Breast epithelium (tissue), 3 donors: ENCODE data around the gene HDDC2.

Experiments
- CTCF ChIP-seq, 3 donors: fragments of 450-650 bp; IDR thresholded peaks; one replicate each; pipeline ENCODE4 v1.5.1; 2016 to 2017; ENCODE audit warnings: antibody characterized with exemption in 3 of 3, mild to moderate bottlenecking in 3 of 3, moderate library complexity in 3 of 3
- POLR2AphosphoS5 ChIP-seq, 3 donors: sonication (generic); formaldehyde crosslinking; IDR thresholded peaks; one replicate each; pipeline ENCODE4 v1.6.1; 2017; ENCODE audit warnings: antibody characterized with exemption in 3 of 3

DNA sequence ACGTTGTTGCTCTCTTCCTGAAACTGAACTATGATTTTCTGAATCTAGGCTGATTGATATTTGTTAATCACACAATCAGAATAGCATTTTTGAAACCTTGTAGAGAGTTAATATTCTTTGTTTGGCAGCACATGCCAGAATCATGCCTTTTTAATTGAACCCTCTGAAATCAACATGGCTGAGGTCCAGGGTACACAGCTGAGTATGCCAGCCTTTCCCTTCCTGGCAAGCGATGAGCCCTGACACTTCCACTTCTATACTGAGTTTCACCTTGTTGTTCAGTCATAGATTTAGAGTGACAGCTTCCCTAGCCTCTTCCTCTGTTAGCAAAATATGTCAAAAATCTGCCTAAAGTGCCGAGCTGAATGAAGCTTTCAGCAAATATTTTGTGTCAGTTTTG, 6.8 kb downstream of the HDDC2 start:
- TF ChIP-seq CTCF (IDR thresholded peaks at IDR 0.05), result no peak
- no peak for TF ChIP-seq POLR2AphosphoS5 (IDR thresholded peaks at IDR 0.05)
